Peyer's patch (tissue), 4 donors: ENCODE data around the gene GPC2. TPM values are rescaled to one million over a fixed set of nuclear protein-coding genes. Genes with fewer than 3 reads are reported as not detected.

Source experiments
- DNase-seq, 3 donors: peaks; one replicate each; pipeline ENCODE4 v3.0.0-alpha.2; 2017 to 2019
- H3K27ac ChIP-seq, 4 donors: fragments of 200-600 bp; sonication (generic); one replicate each; pipeline ENCODE4 v1.5.1; 2016 to 2019
- H3K27me3 ChIP-seq, 2 donors: fragments of 200-600 bp; sonication (generic); one replicate each; pipeline ENCODE4 v1.5.1; 2019
- H3K36me3 ChIP-seq, 3 donors: fragments of 200-600 bp; sonication (generic); one replicate each; pipeline ENCODE4 v1.5.1; 2016 to 2019
- H3K4me1 ChIP-seq, 4 donors: fragments of 200-600 bp; sonication (generic); one replicate each; pipeline ENCODE4 v1.5.1; 2016 to 2019
- H3K4me3 ChIP-seq, 4 donors: fragments of 200-600 bp; sonication (generic); 1 replicate in 3 of 4; 2 replicates in 1 of 4; pipeline ENCODE4 v1.5.1; 2016 to 2019; ENCODE audit warnings: mild to moderate bottlenecking in 1 of 4
- H3K9me3 ChIP-seq, 4 donors: fragments of 200-600 bp; sonication (generic); one replicate each; pipeline ENCODE4 v1.5.1; 2016 to 2019; ENCODE audit warnings: mild to moderate bottlenecking in 1 of 4
- CTCF ChIP-seq, 6 experiments: fragments of 450-650 bp in 4 of 6; fragments of 200-600 bp in 2 of 6; sonication (generic) in 1 of 6; IDR thresholded peaks; one replicate each; pipeline ENCODE4 v1.5.1; 2017 to 2019; ENCODE audit warnings: antibody characterized with exemption in 6 of 6, mild to moderate bottlenecking in 3 of 6, moderate library complexity in 1 of 6
- POLR2A ChIP-seq, 2 donors: fragments of 450-650 bp; IDR thresholded peaks; one replicate each; pipeline ENCODE4 v1.5.1; 2017; ENCODE audit warnings: antibody characterized with exemption in 2 of 2, mild to moderate bottlenecking in 2 of 2, moderate library complexity in 2 of 2
- total RNA-seq, 4 donors: library from RNA; depleted of rRNA; stranded (reverse); fragments of >200 nt; gene quantifications; one replicate each; pipeline ENCODE4 v1.1.0, GENCODE V29; 2016

GPC2 gene
- total RNA-seq, 4 donors from 2014 or later, result 3.8 to 16.5 (median 6.7) TPM; not detected in 1

GRCh38 chr7:100156331-100157068 is 20.7 kb downstream of the GPC2 start:
- no peaks in the 10 kb centered on the region for H3K27me3 ChIP-seq
- H3K27ac ChIP-seq, result peak overlapping the region in 2 of 4 donors; percentile 92 to 95
- no peaks in the 10 kb centered on the region for H3K9me3 ChIP-seq
- H3K4me1 ChIP-seq, result peaks cover 0 to 58% (median 11%) of the 10 kb centered on the region in 4 donors
- peaks cover 0 to 41% (median 0%) of the 10 kb centered on the region in 3 donors for H3K36me3 ChIP-seq
- TF ChIP-seq CTCF (IDR thresholded peaks at IDR 0.05) (no peak), POLR2A (IDR thresholded peaks at IDR 0.05) (no peak)
- DNase-seq, result no peak
- H3K4me3 ChIP-seq, result peak overlapping the region in 1 of 4 donors; percentile 95

GRCh38 chr7:100155553-100156317 is 21.4 kb downstream of the GPC2 start:
- H3K27ac ChIP-seq, result peak overlapping the region in 3 of 4 donors; percentile 68 to 95 (median 81)
- H3K27me3 ChIP-seq, result no peaks in the 10 kb centered on the region
- H3K4me1 ChIP-seq, result peaks cover 0 to 62% (median 11%) of the 10 kb centered on the region in 4 donors
- H3K36me3 ChIP-seq, result peaks cover 0 to 41% (median 0%) of the 10 kb centered on the region in 3 donors
- DNase-seq, result no peak
- H3K4me3 ChIP-seq, result no peak overlapping the region
- H3K9me3 ChIP-seq, result no peaks in the 10 kb centered on the region
- no peak for TF ChIP-seq CTCF (IDR thresholded peaks at IDR 0.05)
- TF ChIP-seq POLR2A (IDR thresholded peaks at IDR 0.05), result no peak

GRCh38 chr7:100154651-100155491 is 22.3 kb downstream of the GPC2 start:
- DNase-seq, result peak in 2 of 3 donors; percentile 77 to 81
- no peaks in the 10 kb centered on the region for H3K27me3 ChIP-seq
- H3K36me3 ChIP-seq, result peaks cover 0 to 41% (median 0%) of the 10 kb centered on the region in 3 donors
- H3K9me3 ChIP-seq, result no peaks in the 10 kb centered on the region
- peak overlapping the region in 3 of 4 donors; percentile 68 to 95 (median 81) for H3K27ac ChIP-seq
- peaks cover 0 to 71% (median 11%) of the 10 kb centered on the region in 4 donors for H3K4me1 ChIP-seq
- H3K4me3 ChIP-seq, result no peak overlapping the region
- TF ChIP-seq CTCF (IDR thresholded peaks at IDR 0.05) (no peak), POLR2A (IDR thresholded peaks at IDR 0.05) (no peak)

- H3K27me3 ChIP-seq, result no peaks in the 10 kb centered on the region
- TF ChIP-seq POLR2A (IDR thresholded peaks at IDR 0.05) (peak in 1 of 2 donors; percentile 5), CTCF (IDR thresholded peaks at IDR 0.05) (no peak)
- H3K27ac ChIP-seq, result peak overlapping the region in 3 of 4 donors; percentile 68 to 95 (median 81)
- DNase-seq, result peak in 2 of 3 donors; percentile 69 to 70
- H3K9me3 ChIP-seq, result no peaks in the 10 kb centered on the region
- no peak overlapping the region for H3K4me3 ChIP-seq
- peaks cover 0 to 70% (median 13%) of the 10 kb centered on the region in 4 donors for H3K4me1 ChIP-seq
- peaks cover 0 to 41% (median 0%) of the 10 kb centered on the region in 3 donors for H3K36me3 ChIP-seq
Observed at GRCh38 chr7:100153708-100154535, 23.3 kb downstream of the GPC2 start.
